Inflammatory macrophage (primary cell): ENCODE measurements around the gene CCDC183.
"Not testable (repeated sequence)": the region's sequence is repeated elsewhere in the genome, so short reads cannot be mapped to it uniquely, and the experiment has no call there.

Source experiments
- DNase-seq, 2 donors: peaks; one replicate each; pipeline ENCODE4 v3.0.0-alpha.2; 2020 to 2022

Gene CCDC183

DNA sequence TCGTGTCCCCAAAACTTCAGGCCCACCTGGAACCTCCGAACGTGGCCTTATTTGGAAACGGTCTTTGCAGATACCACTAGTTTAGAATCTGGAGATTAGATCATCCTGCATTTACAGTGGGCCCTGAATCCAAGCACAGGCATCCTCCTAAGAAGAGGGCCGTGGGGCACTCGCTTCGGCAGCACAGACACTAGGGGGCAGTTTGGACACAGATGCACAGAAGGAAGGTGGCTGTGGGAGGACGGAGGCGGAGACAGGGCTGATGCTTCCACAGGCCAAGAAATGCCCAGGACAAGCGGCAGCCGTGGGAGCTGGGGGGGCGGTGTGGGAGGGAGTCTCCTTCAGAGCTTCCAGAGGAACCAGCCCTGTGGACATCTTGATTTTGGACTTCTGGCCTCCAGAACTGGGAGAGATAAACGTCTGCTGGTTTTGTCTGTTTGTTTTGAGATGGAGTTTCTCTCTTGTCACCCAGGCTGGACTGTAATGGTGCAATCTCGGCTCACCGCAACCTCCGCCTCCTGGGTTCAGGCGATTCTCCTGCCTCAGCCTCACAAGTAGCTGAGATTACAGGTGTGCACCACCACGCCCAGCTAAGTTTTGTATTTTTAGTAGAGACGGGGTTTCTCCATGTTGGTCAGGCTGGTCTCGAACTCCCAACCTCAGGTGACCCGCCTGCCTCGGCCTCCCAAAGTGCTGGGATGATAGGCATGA, 35.1 kb upstream of the CCDC183 start:
- peak; percentile 42 to 65 for DNase-seq

DNA sequence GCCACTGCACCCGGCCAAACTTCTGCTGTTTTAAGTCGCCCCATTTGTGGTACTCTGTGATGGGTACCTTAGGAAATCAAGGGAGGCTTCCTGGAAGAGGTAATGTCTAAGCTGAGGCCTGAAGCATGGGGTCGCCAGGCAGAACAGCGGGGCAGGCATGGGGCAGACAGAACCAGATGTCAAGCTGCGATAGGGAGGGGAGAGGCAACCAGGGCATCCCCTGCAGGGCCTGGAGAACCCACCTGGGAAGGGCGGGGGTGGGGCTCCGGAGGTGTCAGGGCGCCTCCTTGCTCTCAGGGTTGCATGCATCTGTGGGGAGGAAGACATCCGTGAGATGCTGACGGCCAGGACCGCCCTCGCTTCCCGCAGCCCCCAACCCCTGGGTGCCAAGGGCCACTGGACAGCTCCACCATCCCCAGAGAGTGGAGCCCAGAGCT, 34.6 kb upstream of the CCDC183 start:
- no peak for DNase-seq

DNA sequence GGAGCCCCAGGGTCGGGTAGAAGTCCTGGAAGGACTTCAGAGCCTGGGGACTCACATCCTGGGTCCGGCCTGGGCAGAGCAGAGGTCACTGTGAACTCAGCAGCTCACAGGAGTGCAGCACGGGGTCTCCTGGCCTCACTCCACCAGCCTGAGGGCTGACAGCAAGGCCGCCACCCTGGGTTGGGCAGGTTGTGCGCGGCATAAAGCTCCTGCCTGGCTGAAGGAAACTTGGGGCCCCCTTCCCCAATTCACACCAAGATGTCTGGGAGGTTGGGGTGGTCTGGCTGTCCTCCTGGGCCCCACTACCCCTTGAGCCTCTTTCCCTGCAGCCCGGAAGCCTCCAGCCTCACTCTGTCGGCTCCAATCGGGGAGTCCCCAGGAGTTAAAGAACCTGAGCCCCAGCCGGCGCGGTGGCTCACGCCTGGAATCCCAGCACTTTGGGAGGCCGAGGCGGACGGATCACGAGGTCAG, 33.9 kb upstream of the CCDC183 start:
- DNase-seq, result no peak

DNA sequence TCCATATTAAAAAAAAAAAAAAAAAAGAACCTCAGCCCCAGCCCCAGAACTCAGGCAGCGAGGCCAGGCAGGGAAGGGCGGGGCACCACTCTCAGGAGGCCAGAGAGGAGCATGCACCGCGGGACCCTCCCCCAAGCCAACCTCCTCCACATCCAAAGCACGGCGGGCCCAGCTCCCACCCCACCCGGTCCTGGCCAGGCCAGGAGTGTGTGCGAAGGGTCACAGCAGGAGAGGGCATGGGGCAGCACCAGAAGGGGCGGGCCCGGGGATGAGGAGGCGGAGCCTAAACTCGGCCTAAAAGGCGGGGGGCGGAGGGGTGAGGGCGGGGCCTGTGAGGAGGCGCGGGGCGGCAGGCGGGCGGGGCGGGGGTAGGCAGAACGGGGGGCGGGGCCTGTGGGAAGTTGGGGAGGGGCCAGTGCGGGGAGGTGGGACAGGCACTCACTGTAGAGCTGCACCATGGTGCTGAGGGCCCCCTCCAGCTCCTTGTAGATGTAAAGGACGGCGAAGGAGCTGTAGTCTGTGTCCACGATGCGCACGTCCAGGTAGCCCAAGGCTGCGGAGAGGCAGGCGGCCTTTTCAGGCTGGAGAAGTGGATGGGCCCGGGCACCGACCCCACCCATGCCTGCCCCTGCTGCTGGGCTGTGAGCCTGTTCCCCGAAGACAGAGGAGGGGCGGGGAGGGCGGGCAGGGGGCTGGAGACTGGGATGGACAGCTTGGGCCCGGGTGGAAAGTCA, 33.1 kb upstream of the CCDC183 start:
- DNase-seq, result no peak

DNA sequence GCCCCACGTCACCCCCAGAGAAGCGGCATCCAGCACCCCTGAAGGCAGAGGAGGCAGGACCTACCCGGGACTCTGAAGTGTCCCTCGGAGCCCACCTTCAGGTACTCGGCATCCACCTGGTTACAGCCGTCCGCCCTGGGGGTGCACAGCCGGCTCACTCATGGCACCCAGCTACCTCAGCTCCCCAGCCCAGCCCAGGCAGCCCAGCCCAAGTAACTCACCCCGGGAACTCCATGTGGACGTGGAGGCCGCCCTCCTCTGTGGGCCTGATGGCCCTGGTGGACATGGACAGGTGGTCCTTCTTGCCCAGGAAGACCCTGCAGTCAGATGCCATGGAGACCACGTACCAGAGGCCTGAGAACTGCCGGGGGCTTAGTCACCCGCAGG, 32.5 kb upstream of the CCDC183 start:
- DNase-seq, result no peak

DNA sequence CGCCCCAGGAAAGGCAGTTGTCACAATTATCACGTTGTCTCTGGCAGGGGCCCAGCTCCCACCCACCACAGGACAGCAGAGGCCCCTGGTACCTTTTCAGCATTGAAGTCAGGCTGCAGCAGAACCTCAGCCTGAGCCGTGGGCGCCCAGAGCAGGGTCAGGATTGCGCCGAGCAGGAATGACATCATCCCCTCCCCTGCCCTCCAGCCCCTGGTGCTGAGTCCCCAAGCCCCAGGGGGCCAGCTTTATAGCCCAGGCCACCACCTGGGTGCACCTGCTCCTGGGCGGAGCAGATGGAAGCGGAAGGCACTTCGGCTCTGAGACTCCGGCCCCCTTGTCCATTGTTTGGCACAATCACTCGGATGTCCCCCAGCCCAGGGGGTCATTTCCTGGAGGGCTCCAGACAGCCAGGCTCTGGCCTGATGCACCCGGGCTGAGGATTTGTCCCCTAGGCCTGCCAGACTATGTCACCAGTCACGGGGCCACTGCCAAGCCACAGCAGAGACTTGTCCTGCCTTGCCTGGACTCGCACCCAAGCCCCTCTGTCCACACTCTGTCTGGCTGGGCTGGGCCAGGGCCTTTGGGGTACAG, 31.7 kb upstream of the CCDC183 start, which contains the start of gene LCN15:
Gene LCN15, minus strand, starts transcription at position 218 of the 591 bp plus-strand sequence. Its CDS starts 30 bp downstream, at position 188.
- DNase-seq, result no peak

DNA sequence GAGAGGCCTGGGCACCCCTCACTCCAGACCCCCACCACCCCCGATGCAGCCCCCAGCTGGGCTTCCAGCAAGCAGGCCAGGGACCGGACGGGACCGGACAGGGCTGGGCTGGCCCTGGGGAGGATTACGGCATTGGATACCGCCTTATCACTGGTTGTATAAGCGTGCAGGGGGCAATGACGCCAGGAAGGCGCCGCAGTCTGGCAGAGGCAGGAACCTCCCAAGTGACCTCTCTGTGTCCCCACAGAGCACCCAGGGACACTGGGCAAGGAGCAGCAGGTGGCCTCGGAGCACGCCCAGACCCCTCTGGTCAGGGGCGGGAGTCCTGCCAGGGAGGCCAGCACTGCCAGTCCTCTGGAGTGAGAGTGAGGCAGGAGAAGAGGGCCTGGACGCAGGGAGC, 31.1 kb upstream of the CCDC183 start:
- DNase-seq, result no peak

DNA sequence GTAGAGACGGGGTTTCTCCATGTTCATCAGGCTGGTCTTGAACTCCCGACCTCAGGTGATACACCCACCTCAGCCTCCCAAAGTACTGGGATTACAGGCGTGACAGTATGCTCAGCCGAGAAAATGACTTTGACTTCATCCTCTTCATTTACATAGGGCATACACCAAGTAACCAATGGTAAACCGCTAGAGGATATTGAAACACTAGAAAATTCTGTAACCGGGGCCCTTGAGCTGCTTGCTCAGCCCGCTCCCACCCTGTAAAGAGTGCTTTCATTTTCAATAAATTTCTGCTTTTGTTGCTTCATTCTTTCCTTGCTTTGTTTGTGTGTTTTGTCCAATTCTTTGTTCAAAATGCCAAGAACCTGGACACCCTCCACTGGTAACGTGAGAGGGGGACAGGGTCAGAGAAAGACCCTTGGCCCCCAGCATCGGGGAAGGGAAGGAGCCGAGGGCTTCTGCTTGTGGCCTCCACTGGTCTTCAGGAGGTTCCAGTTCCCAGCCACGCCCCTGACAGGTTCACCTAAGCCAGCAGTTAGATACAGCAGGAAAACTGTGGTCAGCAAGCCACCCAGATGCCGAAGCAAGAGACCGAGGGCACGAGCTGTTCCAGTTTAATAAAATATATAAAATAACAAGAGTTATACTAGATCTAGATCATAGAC, 30.3 kb upstream of the CCDC183 start:
- DNase-seq, result not testable (repeated sequence)

DNA sequence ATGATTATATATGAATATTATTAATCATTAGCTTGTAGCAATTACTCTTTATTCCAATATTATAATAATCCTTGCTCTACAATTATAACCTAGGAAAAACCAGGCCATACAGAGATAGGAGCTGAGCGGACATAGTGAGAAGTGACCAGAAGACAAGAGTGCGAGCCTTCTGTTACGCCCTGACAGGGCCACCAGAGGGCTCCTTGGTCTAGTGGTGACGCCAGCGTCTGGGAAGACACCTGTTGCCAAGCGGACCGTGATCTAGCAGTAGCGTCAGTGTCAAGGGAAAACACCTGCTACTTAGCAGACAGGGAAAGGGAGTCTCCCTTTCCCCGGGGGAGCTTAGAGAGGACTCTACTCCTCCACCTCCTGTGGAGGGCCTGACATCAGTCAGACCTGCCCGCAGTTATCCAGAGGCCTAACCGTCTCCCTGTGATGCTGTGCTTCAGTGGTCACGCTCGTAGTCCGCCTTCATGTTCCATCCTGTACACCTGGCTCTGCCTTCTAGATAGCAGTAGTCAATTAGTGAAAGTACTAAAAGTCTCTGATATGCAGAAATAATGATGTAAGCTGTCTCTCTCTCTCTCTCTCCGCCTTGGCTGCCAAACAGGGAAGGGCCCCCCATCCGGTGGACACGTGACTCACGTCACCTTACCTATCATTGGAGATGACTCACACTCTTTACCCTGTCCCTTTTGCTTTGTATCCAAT, 29.6 kb upstream of the CCDC183 start:
- DNase-seq, result peak; percentile 32 to 52

DNA sequence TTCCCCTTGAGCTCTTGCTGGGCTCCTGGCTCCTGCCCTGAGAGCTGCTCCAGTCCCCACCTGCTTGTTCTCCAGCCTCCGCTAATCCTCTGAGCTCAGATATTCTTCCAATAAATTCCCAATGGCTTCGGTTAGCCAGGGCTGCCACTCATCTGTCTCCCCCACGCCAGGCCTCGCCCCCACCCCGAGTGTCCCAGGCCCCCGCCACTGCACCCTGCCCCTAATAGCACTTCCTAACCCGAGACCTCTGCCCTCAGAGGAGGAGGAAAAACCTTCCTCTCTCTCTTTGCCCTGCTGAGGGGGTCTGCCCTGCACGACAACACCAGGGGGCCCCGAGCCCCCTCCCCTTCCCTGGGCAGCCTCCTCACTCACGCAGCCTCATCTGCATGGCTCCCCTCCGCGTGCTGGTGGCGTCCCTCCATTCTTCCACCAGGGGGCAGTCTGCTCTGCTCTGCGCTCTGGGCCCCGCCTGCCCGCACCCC, 26.4 kb upstream of the CCDC183 start:
- peak in 1 of 2 donors; percentile 28 for DNase-seq

DNA sequence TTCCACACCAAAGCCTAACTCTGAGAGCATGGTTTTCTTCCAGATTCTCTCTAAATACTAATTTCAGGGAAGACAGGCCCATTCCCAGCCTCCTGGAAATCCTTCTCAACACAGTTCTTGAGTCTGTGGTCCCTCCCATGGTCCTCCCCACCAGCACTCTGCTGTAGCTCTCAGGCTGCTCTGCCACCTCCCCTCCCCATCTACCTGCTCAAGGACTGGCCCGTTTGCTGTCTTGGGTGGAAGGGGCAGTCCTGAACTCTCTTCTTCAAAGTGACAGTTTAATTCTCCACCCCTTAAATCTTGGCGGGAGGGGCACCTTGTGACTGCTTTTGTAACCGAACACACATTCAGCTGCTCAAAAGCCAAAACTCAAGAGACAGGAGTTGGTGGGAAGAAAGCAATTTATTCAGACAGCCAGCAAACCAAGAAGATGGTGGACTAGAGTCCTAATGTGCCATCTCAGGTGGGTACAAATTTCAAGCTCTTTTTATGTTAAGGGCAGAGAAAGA, 24.2 kb upstream of the CCDC183 start:
- DNase-seq, result no peak

DNA sequence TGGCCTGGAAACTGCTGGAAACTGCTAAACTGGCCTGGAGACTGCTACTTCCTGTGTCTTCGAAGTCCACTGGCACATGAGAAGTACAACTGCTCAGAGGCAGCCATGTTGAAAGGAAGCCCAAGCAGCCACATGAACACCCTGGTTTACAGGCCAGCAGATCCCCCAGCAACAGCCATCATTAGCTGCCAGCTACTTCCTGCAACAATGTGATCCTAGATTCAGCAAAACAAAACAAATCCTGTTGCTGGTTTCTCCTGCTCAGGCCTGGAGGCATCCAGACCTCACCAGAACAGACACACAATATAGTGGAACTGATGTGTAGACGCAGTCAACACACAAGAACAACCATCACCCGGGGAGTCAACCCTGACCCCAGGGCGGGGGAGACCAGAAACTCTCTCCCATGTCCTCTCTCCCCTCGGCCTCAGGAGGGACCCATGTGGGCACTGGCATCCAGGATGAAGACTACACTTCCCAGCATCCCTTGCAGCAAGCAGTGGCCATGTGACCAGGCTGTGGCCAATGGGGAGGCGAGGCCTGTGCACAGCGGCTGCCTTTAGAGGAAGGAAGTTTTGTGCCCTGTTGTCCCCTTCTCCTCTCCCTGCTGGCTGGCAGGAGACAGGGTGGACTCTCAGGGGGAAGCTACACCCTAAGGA, 22.6 kb upstream of the CCDC183 start:
- DNase-seq, result peak; percentile 49 to 55

DNA sequence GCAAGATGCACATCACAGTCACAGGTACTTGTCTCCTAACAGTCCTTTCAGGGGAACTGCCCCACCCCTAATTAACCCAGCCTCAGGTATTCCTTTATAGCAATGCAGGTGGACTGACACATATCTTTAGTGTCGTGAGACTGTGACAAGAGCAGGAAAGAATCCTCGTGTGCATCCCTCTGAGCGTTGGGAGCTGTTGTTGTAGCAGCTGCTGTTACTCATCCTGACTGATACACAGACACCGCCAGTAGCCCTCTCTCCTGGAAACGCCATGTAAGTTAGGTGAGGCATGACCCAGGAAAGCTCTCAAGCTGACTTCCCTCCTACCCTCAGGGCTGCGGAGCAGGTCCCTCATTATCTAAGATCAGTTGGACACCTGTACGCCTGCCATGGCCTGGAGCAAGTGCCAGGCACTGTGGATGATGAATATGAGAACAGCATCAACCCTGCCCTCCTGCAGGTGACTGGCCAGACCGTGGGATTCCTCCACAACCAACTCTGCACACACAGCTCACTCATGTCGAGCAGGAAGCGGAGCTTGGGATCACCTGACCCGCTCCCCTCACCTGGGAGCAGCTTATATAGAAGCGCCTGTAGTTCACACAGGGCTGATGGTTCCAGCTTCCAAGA, 21.6 kb upstream of the CCDC183 start:
- DNase-seq, result no peak

DNA sequence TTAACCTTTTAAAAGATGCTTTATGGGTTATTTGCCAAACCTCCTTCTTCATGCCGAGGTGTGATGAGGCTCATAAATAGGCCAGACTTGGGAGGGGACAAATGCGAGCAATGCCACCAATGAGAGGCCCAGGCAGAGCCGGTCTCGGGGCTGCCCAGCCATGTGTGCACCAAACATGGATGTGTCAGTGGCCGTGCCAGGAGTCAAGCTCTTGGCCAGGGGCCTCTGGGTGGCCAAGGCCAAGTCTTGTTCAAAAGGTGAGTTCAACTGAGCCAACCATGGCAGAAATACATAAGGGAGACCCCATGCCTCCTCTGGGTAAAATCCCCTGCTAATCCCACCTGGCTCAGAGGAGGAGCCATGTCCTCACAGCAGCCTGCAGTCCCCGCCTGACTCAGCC, 20.9 kb upstream of the CCDC183 start:
- DNase-seq, result no peak

DNA sequence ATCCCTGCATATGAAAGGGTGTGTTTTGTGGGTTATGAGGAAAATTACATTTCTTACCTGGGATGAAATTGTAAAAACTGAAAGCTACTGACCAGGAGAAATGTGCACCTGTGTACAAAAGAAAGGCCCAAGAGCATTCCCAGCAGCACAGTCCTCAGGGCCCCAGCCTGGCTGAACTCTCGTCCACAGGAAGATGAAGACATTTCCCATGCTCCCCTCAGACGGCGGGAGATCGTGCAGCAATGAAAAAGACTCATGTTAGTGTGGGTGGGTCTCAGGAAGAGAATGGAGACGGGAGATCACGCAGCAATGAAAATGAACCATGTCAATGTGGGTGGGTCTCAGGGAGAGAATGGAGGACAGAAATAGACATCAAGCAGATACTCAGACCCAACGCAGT, 19.2 kb upstream of the CCDC183 start:
- DNase-seq, result no peak

DNA sequence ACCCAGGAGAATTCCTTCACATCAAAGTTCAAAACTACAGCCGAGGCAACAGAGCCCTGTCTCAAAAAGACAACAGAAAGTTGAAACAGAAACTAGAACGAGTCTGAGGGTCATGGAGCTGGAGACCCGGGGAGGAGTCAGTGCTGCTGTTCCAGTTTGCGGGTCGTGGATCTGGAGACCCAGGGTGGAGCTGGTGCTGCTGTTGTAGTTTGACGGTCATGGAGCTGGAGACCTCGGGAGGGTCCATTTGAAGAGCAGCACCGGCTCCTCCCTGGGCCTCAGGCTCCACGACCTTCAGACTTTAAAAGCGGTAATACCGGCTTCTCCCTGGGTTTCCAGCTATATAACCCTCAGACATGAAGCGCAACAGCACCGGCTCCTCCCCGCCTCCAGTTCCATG, 18.8 kb upstream of the CCDC183 start:
- no peak for DNase-seq

DNA sequence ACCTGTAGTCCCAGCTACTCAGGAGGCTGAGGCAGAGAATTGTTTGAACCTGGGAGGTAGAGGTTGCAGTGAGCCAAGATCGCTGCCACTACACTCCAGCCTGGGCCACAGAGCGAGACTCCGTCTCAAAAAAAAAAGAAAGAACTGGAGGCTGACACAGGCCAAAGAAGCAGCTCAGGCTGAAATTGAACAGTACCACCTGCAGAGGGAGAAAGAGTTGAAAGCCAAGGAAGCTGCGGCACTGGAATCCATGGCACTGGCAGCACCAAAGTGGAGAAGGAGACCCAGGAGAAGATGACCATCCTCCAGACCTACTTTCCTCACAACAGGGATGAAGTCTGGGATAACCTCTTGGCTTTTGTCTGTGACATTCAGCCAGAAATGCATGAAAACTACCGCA, 16.3 kb upstream of the CCDC183 start:
- DNase-seq, result no peak

DNA sequence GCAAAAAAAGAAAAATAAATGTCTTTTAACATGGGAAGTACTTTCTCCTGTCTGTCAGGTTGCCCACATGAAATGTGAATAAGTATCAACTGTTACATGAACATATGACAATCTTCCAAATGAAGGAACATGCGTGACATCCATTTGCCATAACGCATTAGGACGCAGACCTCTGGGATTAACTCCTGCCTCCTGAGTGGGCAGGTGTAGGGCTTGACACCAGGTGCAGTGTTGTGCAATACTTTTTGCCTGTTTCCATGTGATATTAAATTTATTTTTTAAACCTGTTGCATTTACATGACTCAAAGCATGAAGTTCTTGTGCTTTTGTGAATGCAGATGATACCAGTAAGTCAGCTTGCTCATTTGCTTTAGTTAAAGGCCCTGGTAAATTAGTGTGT, 13.7 kb upstream of the CCDC183 start:
- DNase-seq, result no peak

DNA sequence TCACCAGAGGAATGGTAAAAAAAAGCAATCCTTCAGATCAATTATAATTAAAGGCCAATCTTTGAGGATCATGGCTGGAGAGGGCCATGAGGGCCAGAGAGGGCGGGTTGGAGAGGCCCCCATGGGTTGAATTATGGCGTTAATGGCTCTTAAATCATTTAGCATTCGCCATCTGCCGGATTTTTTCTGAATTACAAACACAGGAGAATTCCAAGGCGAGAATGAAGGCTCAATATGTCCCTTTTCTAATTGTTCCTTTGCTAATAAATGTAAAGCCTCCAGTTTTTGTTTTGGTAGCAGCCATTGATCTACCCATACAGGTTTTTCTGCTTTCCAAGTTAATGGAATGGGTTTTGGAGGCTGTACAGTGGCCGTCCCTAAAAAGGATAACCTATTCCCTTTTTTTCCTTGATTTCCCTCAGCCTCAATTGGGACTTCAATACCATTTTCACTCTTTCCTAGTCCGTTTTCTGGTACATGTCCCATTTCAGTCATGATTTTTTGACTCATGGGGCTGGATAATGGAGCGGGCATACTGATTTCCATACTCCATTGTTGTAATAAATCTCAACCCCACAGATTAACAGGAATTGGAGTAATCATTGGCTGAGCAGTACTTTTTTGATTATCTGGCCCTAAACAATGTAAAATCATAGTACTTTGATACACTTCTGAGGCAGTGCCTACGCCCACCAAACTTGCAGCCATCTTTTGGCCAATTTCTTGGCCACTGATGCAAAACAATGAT, 11.7 kb upstream of the CCDC183 start:
- peak in 1 of 2 donors; percentile 39 for DNase-seq

DNA sequence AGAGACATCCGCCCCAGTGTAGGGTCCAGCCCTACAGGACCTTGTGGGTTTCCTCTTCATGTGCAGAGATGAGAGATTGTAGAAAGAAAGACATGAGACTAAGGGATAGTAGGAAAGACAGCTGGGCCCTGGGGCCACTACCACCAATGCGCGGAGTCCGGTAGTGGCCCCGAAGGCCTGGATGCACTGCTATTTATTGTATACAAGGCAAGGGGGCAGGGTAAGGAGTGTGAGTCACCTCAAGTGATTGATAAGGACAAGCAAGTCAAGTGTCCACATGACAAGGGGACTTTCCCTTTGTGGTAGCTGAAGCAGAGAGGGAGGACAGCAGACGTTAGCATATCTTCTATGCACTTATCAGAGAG, 11.2 kb upstream of the CCDC183 start:
- no peak for DNase-seq
